GM04504 (cell line): ENCODE data around the gene NOTCH2.
A peak's percentile ranks its signal among the peaks of the same experiment; 100 is the strongest.

ENCODE experiments used
- DNase-seq: peaks from one replicate; pipeline ENCODE4 v3.0.0-alpha.2; 2012; ENCODE audit warnings: low read depth

NOTCH2 gene

GRCh38 chr1:119906927-119907652 lies 162.4 kb downstream of the NOTCH2 start:
- DNase-seq = no peak

GRCh38 chr1:119903443-119903835 lies 166.0 kb downstream of the NOTCH2 start:
- DNase-seq = no peak

GRCh38 chr1:119902775-119903442 lies 166.6 kb downstream of the NOTCH2 start:
- no peak for DNase-seq

GRCh38 chr1:119898981-119899720 lies 170.3 kb downstream of the NOTCH2 start:
- no peak for DNase-seq

GRCh38 chr1:119898530-119898929 lies 170.9 kb downstream of the NOTCH2 start:
- no peak for DNase-seq

GRCh38 chr1:119896303-119896702 lies 173.2 kb downstream of the NOTCH2 start, which contains the start of gene ADAM30:
TSS of gene ADAM30 (minus strand) at chr1:119896515. CDS start at chr1:119896336, 179 bp downstream.
- DNase-seq = no peak

GRCh38 chr1:119895102-119895501 lies 174.4 kb downstream of the NOTCH2 start:
- DNase-seq = no peak

GRCh38 chr1:119893827-119894700 lies 175.4 kb downstream of the NOTCH2 start:
- no peak for DNase-seq

GRCh38 chr1:119893238-119893791 lies 176.1 kb downstream of the NOTCH2 start:
- DNase-seq = no peak

- no peak for DNase-seq
These were observed 178.1 kb downstream of the NOTCH2 start for GRCh38 chr1:119891386-119891785.

GRCh38 chr1:119888476-119888875 lies 181.0 kb downstream of the NOTCH2 start:
- DNase-seq = no peak

GRCh38 chr1:119887427-119887826 lies 182.0 kb downstream of the NOTCH2 start:
- DNase-seq = no peak

GRCh38 chr1:119885903-119886783 lies 183.3 kb downstream of the NOTCH2 start:
- no peak for DNase-seq

GRCh38 chr1:119884711-119885110 lies 184.8 kb downstream of the NOTCH2 start:
- no peak for DNase-seq

- DNase-seq = no peak
These were observed 185.6 kb downstream of the NOTCH2 start for GRCh38 chr1:119883826-119884225.

- DNase-seq = peak; percentile 44
These were observed 187.1 kb downstream of the NOTCH2 start for GRCh38 chr1:119882132-119883049.

- no peak for DNase-seq
These were observed 189.7 kb downstream of the NOTCH2 start for GRCh38 chr1:119879510-119880434.

- no peak for DNase-seq
These were observed 191.3 kb downstream of the NOTCH2 start for GRCh38 chr1:119878171-119878570.
